Small intestine (tissue), 7 donors: Measurements from ENCODE around the gene CDKAL1. TPM values are rescaled to one million over a fixed set of nuclear protein-coding genes. Genes with fewer than 3 reads are reported as not detected.
"Not testable (repeated sequence)": the region's sequence is repeated elsewhere in the genome, so short reads cannot be mapped to it uniquely, and the experiment has no call there.

Source experiments
- DNase-seq, 2 donors: peaks; one replicate each; pipeline versions ENCODE4 v3.0.0 to v3.0.0-alpha.2; 2013
- FAIRE-seq: peaks from 2 replicates; lab custom pipeline; 2012; peaks lifted over from hg19 to GRCh38; lab: Jason Lieb, UNC
- H3K27ac ChIP-seq, 3 donors: one replicate each; pipeline ENCODE4 v1.5.1; 2013; ENCODE audit warnings: low read length in 2 of 3, mild to moderate bottlenecking in 2 of 3, control low read depth in 1 of 3, inconsistent platforms in 1 of 3, low read depth in 1 of 3, moderate library complexity in 1 of 3
- H3K27me3 ChIP-seq, 3 donors: one replicate each; pipeline ENCODE4 v1.6.1; 2013; ENCODE audit warnings: low read length in 3 of 3, inconsistent platforms in 1 of 3; ENCODE audit not compliant: control insufficient read depth in 3 of 3, insufficient read depth in 3 of 3
- H3K36me3 ChIP-seq, 3 donors: one replicate each; pipeline ENCODE4 v1.6.1; 2013; ENCODE audit warnings: low read length in 3 of 3, inconsistent platforms in 1 of 3, low read depth in 1 of 3, mild to moderate bottlenecking in 1 of 3, moderate library complexity in 1 of 3; ENCODE audit not compliant: control insufficient read depth in 3 of 3, insufficient read depth in 2 of 3
- H3K4me1 ChIP-seq, 3 donors: one replicate each; pipeline ENCODE4 v1.6.1; 2013; ENCODE audit warnings: low read length in 2 of 3, inconsistent platforms in 1 of 3, low read depth in 1 of 3, mild to moderate bottlenecking in 1 of 3, moderate library complexity in 1 of 3; ENCODE audit not compliant: control insufficient read depth in 3 of 3, insufficient read depth in 2 of 3
- H3K4me3 ChIP-seq, 3 donors: one replicate each; pipeline ENCODE4 v1.5.1; 2013; ENCODE audit warnings: low read length in 3 of 3, control low read depth in 1 of 3, inconsistent platforms in 1 of 3, low read depth in 1 of 3, mild to moderate bottlenecking in 1 of 3, moderate library complexity in 1 of 3
- H3K9me3 ChIP-seq, 2 donors: one replicate each; pipeline ENCODE4 v1.6.1; 2013; ENCODE audit warnings: low read depth in 1 of 2, low read length in 1 of 2; ENCODE audit not compliant: control insufficient read depth in 2 of 2, insufficient read depth in 1 of 2
- WGBS, 3 donors: extraction: QIAGEN DNeasy Blood & Tissue Kit; methylation state at CpG; one replicate each; pipeline ENCODE4 v1.1.7; 2013; 5-methylcytosine and 5-hydroxymethylcytosine counted together
- polyA plus RNA-seq, 4 donors: library from polyadenylated mRNA; stranded (reverse) in 3 of 4; unstranded in 1 of 4; fragments of 200-250 nt in 3 of 4; fragments of 120-200 nt in 1 of 4; gene quantifications; one replicate each; pipeline versions ENCODE4 v1.2.1 to v1.2.3, GENCODE V29; 2013
- donor health status: healthy with polysubstance abuse.
- donor health status: control.
- donor health status: control.
- donor health status: Bipolar disorder and iron deficiency.
- donor health status: healthy.

Gene CDKAL1
- polyA plus RNA-seq, 4 donors = 2.4 to 10.5 (median 4.1) TPM

DNA sequence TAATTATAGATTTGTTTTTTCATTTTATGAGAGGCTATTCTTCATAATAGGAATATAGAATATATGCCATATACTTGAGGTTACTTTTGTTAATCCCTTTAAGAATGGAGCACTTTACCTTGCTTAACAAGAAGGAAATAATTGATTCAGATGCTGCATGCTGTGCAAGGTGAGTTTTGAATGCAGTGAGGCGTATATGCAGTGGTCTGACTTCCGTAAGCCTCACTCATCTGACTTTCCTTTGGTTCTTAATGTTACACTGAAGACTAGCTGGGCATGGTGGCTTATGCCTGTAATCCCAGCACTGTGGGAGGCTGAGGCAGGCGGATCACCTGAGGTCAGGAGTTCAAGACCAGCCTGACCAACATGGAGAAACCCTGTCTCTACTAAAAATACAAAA is 191.0 kb downstream of the CDKAL1 start:
- not testable (repeated sequence) for DNase-seq, H3K9me3 ChIP-seq, H3K27ac ChIP-seq, H3K36me3 ChIP-seq, H3K4me1 ChIP-seq, H3K4me3 ChIP-seq, FAIRE-seq, H3K27me3 ChIP-seq
- WGBS, 3 donors = 95 to 100% (median 98%) methylated on average over 3 of the region's 3 CpGs

GRCh38 chr6:20729086-20729485 is 194.8 kb downstream of the CDKAL1 start:
- H3K36me3 ChIP-seq = no peaks in the 10 kb centered on the region
- DNase-seq (no peak), FAIRE-seq (no peak)
- no peaks in the 10 kb centered on the region for H3K9me3 ChIP-seq
- H3K27ac ChIP-seq = no peak overlapping the region
- no peaks in the 10 kb centered on the region for H3K4me1 ChIP-seq
- no peak overlapping the region for H3K4me3 ChIP-seq
- no peaks in the 10 kb centered on the region for H3K27me3 ChIP-seq
- WGBS, 3 donors = 96 to 100% (median 100%) methylated on average over 1 of the region's 1 CpG

DNA sequence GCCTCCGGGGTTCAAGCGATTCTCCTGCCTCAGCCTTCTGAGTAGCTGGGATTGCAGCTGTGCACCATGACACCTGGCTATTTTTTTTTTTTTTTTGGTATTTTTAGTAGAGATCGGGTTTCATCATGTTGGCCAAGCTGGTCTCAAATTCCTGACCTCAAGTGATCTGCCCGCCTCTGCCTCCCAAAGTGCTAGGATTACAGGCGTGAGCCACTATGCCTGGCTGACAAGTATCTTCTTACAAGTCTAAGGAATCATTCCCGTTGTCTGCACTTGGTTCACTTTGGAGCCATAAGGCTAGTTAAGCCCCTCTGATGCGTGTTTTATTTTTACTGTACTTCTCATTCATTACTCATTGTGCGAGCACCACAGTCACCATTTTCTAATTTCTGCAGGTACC is 198.1 kb downstream of the CDKAL1 start:
- DNase-seq, H3K36me3 ChIP-seq, H3K9me3 ChIP-seq, H3K4me1 ChIP-seq, FAIRE-seq, H3K4me3 ChIP-seq, H3K27ac ChIP-seq, H3K27me3 ChIP-seq: not testable (repeated sequence)
- 94 to 98% (median 96%) methylated on average over 8 of the region's 8 CpGs for WGBS, 3 donors

- no peaks in the 10 kb centered on the region for H3K36me3 ChIP-seq
- H3K9me3 ChIP-seq = no peaks in the 10 kb centered on the region
- H3K27me3 ChIP-seq = no peaks in the 10 kb centered on the region
- H3K4me1 ChIP-seq = no peaks in the 10 kb centered on the region
- FAIRE-seq = no peak
- WGBS, 3 donors = 64 to 82% (median 67%) methylated on average over 3 of the region's 3 CpGs
- no peak overlapping the region for H3K4me3 ChIP-seq
- no peak for DNase-seq
- H3K27ac ChIP-seq = no peak overlapping the region
Observed at GRCh38 chr6:20732896-20733295, 198.6 kb downstream of the CDKAL1 start.

DNA sequence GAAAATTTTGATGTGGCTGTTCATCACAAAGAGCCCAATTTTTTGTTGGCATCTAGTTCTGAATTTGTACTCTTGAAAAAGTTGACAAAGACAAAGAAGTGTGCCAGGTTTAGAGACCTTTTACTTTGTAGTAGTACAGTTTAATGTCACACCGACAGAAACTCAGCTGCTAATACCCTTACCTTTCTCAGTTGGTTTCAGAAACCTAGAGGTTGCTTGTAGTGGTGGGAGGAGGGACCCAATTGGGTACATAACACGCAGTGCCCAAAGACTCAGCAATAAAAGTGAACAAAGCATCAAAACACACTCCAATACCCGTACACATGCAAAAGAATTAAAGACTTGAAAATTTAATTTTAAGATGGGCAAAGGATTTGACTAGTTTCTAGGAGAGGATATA is 203.7 kb downstream of the CDKAL1 start:
- no peak for FAIRE-seq
- H3K9me3 ChIP-seq = no peaks in the 10 kb centered on the region
- H3K36me3 ChIP-seq = peaks cover 0 to 2% (median 0%) of the 10 kb centered on the region in 3 donors
- no peak overlapping the region for H3K4me3 ChIP-seq
- 90 to 95% (median 91%) methylated on average over 3 of the region's 3 CpGs for WGBS, 3 donors
- H3K27ac ChIP-seq = no peak overlapping the region
- H3K4me1 ChIP-seq = no peaks in the 10 kb centered on the region
- H3K27me3 ChIP-seq = no peaks in the 10 kb centered on the region
- DNase-seq = no peak

DNA sequence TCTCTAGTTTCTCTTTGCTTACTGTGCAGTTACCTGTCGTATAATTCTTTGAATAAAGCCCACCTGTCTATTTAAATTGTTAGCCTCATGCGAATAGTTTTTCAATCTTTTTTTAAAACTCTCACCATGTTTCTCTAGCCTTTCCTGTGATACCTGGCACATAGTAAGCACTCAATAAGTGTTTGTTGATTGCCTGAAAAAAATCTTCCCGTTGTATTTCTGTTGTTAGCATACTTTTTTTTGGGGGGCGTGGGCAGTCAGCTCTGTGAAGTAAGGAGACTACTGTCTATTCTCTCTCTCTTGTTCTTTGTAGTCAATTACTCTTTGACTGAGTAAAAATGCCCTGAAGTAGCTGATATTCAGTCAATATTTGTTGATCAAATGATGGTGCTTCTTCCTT is 205.8 kb downstream of the CDKAL1 start:
- Histone ChIP-seq H3K9me3 (no peaks in the 10 kb centered on the region), H3K27me3 (no peaks in the 10 kb centered on the region), H3K36me3 (peaks cover 0 to 2% (median 0%) of the 10 kb centered on the region in 3 donors), H3K4me1 (no peaks in the 10 kb centered on the region), H3K4me3 (no peak overlapping the region), H3K27ac (no peak overlapping the region)
- no peak for FAIRE-seq
- WGBS, 3 donors = 97 to 98% (median 98%) methylated on average over 4 of the region's 4 CpGs
- DNase-seq = no peak

GRCh38 chr6:20740727-20741126 is 206.5 kb downstream of the CDKAL1 start:
- peaks cover 0 to 2% (median 0%) of the 10 kb centered on the region in 3 donors for H3K36me3 ChIP-seq
- H3K27me3 ChIP-seq = no peaks in the 10 kb centered on the region
- H3K9me3 ChIP-seq = no peaks in the 10 kb centered on the region
- no peaks in the 10 kb centered on the region for H3K4me1 ChIP-seq
- no peak overlapping the region for H3K4me3 ChIP-seq
- DNase-seq (no peak), FAIRE-seq (no peak)
- 84 to 92% (median 87%) methylated on average over 4 of the region's 4 CpGs for WGBS, 3 donors
- H3K27ac ChIP-seq = no peak overlapping the region

DNA sequence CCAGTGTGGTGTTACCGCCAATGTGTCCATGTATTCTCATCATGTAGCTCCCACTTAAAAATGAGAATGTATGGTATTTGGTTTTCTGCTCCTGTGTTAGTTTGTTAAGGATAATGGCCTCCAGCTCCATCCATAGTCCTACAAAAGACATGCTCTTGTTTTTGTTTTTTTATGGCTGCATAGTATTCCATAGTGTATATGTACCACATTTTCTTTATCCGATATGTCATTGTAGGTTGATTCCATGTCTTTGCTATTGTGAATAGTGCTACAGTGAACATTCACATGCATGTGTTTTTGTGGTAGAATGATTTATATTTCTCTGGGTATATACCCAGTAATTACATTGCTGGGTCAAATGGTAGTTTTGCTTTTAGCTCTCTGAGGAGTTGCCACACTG is 207.2 kb downstream of the CDKAL1 start:
- no peaks in the 10 kb centered on the region for H3K4me1 ChIP-seq
- H3K4me3 ChIP-seq = no peak overlapping the region
- H3K27ac ChIP-seq = no peak overlapping the region
- H3K27me3 ChIP-seq = no peaks in the 10 kb centered on the region
- H3K9me3 ChIP-seq = no peaks in the 10 kb centered on the region
- WGBS, 3 donors = 94 to 100% (median 98%) methylated on average over 2 of the region's 2 CpGs
- FAIRE-seq = no peak
- H3K36me3 ChIP-seq = peaks cover 0 to 2% (median 0%) of the 10 kb centered on the region in 3 donors
- DNase-seq = no peak

GRCh38 chr6:20744911-20745557 is 210.8 kb downstream of the CDKAL1 start:
- Histone ChIP-seq H3K4me1 (no peaks in the 10 kb centered on the region), H3K27ac (no peak overlapping the region), H3K27me3 (no peaks in the 10 kb centered on the region), H3K9me3 (peaks cover 0 to 3% of the 10 kb centered on the region in 2 donors), H3K4me3 (no peak overlapping the region), H3K36me3 (no peaks in the 10 kb centered on the region)
- no peak for FAIRE-seq
- DNase-seq = no peak
- WGBS, 3 donors = 34 to 75% (median 53%) methylated on average over 9 of the region's 9 CpGs
